Amniotic epithelial cell (primary cell): ENCODE results near the gene PACSIN1.

Source experiments
- DNase-seq: peaks from one replicate; pipeline ENCODE4 v3.0.0-alpha.2; 2010; ENCODE audit warnings: low read depth

Gene PACSIN1

DNA sequence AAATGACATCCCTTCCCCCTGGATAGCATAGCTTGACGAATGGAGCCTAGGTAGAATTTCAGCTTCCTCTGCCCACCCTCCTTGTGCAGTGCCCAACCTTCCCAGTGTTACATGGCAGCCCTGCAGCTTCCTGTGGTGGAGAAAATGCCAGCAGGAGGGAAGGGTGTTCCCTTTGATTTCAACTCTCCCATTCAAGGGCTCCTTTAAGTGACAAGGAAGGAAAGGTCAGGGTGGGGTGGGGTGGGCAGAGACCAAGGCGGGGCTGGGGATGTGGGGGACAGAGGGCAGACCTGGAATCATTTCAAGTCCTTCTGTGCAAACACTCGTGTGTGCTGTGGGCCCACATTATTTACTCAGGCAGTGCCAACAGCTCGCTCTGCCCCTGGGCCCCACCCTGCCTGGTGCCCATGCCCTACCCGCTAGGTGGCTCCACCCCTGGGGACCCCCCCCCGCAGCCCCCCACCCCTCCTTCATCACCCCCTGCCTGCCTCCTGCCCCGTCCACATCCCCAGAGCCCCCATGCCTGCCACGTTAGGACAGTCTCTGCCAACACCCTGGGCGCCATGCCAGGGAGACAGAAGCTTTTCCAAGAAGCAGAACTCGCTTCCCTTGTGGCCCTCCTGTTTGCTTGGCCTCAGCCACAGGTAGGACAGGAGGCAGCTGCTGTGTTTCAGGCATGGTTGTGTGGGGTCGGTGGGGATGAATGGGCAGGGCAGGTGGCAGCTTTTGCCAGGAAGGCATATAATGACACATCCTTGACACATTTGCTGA lies 80.9 kb downstream of the PACSIN1 start:
- no peak for DNase-seq

DNA sequence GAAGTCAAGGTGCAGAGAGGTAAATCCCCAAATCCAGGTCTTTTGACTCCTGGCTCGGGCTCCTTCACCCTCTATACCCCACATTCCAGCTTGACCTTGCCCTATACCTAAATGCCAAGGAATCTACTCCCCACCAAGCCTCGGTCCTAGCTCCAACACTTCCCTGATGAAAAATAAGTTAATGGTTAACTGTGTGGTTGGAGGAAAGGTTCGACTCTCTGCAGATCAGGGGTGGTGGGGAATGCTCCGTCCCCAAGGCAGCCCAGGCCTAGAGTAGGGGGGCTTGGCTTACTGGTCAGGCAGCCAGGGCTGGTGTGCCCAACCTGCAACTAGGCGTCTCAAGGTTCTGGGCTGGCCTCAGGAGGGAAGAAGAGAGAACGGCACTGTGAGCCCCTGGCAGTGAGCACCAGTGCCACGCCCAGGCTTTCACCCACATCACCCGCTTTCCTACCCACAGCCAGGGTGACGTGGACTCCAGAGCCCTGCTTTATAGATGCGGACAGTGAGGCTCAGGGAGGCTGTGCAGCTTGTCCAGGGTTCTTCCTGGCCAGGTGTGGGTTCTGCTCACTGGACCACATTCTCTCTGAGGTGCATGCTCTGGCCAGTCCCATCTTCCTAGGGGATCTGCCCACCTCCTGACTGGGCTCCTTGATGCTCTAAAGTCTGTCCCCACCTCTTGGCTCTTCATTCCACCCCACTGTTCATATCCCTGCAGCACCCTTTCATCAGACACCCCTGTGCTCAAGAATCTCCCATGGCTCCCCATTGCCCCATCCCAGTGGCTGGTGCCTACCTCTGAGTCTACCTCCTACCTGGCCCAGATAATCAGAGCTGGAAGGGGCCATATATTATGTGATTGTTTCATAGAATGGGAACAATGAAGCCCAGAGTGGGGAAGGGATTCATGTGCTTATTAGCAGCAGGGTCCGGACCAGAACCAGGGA lies 82.1 kb downstream of the PACSIN1 start:
- DNase-seq, result no peak

DNA sequence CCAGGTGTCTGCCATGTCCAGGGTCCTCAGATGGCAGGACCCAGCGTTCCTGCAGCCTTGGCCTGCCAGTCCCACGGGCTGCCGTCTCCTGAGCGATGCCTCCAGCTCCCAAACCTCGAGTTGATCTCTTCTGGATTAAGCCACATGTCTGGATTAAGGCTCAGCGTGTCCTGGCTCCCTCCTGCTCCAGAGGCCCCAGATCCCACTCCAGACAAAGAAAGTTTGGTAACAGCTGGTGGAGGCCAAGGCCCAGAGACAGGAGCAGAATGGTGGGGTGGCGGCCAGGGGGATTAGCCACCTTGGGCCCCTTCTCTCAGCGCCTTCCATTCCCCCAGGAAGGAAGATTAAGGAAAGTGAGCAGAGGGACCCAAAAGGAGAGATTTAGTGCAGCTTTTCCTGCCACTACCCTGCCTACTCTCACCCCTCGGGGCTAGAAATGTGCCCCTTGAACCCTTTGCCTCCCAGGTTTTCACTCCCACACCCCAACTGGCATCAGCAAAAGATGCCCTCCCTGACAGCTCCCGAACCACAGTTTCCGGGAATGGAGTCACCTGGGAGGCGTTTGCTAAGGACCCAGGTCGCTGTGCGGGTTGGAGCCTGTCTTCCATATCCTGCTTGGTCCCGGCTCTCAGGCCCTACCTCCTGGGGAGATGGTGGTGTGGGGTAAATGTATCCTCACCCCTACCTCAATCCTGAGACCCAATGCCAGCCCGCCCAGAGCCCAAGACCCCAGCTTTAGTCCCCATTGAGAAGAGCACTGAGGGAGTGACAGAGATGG lies 83.3 kb downstream of the PACSIN1 start:
- DNase-seq, result no peak

DNA sequence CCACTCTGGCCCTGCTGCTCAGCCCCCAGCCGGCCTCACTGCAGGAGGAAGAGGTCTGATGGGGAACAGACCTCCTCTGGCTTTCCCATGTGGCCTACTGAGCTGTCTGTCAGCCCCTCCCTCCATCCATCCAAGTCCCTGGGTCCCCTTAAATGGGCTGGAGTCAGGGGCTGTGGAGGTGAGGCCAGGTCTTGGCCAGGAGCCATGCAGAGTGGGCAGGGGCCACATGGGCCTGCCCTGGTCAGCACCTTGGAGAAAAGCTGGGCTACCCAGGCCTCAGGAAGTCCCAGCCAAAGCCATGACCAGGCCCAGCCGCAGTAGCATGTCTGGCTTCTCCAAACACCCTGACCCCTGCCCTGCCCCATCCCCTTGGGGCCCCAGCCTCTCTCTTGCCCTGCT lies 83.9 kb downstream of the PACSIN1 start:
- no peak for DNase-seq

DNA sequence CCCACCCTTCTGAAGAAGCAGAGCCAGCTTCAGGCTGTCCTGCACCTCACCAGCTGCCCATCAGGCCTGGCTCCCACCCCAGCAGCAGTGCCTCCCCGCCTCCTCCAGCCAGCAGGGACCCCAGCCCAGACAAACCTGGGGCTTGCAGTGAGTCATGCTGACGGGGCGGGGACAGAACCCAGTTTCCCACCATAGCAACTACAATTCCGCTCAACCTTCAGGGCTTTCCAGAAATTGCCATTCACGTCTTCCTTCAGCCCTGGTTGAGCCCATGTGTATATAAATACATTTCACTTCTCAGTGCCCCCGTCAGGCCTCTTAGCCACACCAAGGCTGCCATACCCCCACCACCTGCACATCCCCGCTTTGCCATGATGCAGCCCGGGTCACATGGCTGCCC lies 85.8 kb downstream of the PACSIN1 start:
- DNase-seq, result no peak

DNA sequence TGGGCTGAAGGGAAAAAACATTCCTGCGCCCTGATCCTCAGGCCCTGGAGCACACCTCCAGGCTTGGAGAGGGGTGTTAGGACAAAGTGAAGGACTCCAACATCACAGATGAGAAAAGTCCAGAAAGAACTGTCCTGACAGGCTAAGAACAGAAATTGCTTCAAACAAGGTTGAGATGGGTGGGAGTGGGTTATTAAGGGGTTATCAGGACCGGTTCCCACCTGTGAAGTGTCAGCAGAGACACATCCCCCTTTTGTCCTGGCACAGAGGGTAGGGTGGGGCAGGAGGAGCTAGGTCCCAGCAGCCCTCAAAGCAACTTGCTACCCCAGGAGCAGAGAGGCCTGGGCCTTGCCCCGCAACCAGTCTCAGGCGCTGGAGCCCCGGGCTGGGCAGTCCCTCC lies 86.7 kb downstream of the PACSIN1 start:
- no peak for DNase-seq

DNA sequence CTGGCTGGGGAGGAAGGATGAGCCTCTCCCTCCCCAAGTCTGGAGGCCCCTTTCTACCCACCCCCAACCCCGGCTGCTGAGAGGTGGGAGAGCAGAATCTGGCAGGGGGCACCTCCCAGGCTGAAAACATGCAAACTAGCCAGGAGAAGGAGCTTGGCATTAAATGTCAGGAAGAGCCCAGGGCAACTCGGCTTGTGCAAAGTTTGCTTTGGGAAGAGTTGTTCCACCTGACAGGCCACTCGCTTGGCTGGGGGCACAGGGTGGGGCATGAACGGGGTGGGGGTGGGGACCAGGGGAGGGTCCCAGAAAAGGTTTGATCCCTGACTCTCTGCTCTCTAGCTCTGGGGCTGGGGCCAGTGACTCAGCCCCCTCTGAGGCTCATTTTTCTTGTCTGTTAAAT lies 87.3 kb downstream of the PACSIN1 start:
- DNase-seq, result no peak

DNA sequence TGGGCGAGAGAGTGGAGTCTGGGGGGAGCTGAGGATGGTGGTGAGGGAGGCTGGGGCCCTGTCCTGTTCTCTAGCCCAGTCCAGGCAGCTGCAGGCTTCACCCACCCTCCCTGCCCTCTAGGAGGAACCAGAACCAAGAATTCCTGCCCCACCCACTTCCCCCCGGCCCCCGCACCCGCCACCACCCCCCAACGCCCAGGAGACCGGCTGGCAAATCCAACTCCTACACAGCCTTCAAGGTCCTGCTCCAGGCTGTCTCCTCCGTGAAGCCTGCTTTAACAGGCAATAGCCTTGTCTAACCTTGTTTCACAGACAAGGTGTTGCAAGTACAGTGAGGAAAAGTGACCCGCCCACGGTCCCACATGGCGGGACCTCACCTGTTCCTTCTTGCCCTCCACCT lies 87.9 kb downstream of the PACSIN1 start:
- DNase-seq, result no peak

DNA sequence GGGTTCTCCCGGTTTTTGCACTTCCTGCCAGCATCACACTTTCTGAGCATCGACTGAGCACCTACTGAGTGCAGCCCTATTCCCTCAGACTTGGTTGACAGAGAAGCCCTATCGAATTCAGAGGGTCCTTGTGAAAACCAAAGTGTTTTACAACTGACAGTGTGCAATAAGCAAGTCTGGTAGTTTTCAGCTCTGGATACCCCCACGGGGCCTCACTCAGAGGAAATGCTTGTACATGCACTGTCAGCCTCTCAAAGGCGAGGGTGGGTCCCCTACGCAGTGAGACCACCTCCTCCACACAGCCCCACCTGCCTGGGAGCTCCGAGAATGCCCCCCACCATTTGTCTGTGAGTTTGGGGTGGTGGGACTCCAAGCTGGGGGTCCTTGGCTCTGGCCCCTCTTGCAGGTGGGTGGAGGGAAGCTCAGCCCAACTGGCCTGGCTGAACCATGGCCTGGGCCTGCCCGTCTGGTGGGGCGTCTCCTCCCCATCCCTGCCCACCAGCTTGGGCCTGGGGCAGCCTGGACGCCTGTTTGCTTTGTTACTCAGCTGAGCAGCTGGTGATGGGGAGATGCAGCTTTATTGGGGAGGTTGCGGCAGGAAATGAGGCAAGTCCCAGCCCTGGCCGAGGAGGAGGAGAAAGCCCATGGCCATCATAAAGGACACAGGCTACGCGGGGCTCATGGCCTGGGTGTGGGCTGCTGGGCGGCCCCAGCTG lies 88.6 kb downstream of the PACSIN1 start:
- no peak for DNase-seq

DNA sequence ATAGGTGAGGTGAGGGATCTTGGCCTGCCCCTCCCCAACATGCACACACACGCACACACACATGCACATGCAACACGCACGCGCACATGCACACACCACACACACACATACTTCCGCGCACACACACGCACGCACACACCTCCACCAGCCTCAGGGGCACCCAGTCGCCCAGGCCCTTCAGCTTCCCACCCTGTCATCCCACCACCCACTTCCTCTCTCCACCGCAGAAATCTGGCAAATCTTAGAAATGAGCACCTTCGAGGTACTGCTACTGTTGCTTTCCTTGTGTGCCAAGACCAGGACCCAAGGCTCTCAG lies 89.1 kb downstream of the PACSIN1 start:
- no peak for DNase-seq

DNA sequence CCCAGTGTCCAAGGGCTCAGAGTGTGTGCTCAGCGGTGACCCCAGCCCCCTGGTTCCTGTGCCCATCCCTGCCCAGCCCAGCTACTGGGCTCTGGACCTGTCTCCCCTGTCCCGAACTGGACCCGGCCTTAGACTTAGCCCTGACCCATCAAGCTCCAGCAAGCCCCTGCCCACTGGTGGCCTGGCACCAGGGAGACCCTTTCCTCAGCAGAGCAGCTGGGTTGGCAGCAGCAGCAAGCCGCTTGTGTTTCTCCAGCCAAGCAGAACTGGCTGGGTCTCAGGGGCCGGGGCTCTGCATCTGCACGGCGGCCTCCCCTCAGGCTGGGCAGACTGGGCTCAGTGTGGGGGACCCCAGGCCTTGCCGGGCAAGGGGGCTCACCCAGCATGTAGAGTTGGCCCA lies 89.5 kb downstream of the PACSIN1 start:
- DNase-seq, result no peak

DNA sequence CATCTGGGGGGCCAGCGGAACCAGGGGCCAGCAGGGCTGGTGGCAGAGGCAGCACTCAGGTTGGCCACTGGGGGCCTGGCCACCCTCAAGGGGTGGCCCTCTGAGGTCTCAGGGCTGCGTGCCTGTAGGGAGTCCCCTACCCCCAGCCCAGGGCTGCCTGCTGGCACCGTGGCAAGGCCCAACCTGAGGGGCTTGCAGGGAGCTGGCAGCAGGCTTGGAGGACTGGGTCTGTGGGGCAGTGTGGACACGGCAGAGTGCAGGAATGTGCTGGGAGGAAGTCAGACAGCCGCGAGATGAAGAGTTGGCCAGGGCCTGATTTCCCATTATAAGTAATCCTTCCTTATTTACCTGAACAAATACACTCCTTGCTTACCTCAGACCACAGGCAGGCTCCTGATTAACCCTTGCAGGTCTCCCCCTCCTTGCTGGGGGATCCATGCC lies 90.2 kb downstream of the PACSIN1 start, which contains the start of gene SPDEF:
TSS of gene SPDEF (minus strand) at position 299 of the 441 bp plus-strand sequence. CDS start 11,874 bp downstream, outside the sequence.
- no peak for DNase-seq

DNA sequence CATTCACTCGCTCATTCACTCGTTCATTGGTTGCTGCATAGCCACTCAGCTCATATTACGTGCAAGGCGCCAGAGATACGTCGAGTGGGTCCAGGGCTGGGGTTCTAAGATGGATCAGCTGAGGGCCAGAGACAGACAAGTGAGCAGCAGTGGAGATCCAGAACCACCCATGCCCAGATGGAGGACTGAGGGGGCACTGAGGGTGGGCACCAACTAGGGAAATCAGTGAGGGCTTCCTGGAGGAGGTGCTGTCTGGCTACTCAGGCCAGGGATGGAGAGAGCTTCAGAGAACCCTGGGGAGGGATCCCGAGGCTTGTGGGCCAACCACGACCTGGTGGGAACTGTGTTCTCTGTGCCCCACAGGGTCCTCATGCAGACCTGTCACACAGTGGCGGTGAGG lies 90.6 kb downstream of the PACSIN1 start:
- DNase-seq, result no peak

DNA sequence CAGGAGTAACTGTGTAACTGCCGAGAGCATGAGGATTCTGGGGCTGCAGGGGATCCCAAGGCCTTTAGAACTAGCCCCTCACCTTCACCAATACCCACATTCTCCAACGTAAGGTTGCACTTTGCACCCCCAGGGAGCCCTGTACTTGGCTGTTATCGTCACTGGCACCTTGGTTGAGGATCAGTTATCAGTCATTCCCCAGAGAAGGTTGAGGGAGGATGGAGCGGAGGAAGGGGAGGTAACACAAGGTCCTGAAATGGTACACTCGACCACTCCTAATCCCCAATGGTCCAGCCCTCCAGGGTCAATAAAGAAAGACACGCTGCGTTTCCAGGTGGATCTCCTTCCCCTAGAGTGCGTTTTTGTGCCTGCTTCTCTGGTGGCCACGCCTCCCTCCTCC lies 91.4 kb downstream of the PACSIN1 start:
- no peak for DNase-seq

DNA sequence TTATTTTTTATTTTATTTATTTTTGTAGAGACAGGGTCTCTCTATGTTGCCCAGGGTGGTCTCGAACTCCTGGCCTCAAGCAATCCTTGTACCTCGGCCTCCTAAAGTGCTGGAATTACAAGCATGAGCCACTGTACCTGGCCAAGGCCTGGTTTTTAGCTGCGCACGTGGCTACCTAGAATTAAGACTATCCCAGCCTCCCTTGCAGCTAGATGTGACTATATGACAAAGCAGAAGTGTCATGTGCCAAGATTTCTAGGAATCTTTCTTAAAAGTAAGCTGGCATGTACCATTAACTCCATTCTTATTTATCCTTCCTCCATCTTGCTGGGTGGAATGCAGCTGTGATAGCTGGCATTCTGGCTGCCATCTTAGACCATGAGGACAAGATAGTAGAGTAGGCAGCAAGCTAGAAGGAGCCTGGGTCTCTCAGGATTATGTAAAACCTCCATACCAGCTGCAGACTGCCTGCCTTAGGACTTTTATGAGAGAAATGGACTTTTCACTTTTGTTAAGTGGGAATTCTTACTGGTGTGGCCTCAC lies 92.4 kb downstream of the PACSIN1 start:
- no peak for DNase-seq

DNA sequence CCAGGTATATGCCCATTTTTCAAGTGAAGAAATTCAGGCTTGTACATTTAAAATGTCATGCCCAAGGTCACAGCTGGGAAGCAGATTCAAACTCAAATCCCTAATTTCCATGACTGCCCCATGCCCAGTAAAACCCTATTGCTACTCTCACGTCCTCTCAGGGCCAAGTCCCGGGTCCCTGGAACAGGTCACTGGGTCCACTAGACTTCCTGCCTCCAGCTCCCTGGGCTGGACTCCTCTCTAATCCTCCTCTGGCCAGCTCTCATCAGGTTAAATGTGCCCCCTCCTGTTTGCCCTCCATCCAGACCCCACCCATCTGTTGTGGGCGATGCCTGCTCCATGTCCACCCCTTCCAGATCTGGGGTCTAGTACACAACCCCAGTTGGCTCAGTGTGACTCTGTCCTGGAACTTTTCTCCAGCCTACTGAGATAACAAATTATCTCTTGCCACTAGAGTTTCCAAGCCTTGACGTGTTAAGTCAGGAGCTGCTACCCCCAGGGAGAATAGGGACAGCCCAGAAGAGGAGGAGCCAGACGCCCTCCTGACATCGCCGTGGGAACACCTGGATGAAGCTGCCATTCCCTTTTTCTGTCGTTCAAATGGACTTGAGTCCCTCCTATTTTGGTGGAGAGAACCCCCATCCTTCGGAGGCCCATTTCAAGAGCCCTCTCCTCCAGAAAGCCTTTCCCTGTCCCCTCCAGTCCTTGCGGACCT lies 93.9 kb downstream of the PACSIN1 start:
- DNase-seq, result no peak

DNA sequence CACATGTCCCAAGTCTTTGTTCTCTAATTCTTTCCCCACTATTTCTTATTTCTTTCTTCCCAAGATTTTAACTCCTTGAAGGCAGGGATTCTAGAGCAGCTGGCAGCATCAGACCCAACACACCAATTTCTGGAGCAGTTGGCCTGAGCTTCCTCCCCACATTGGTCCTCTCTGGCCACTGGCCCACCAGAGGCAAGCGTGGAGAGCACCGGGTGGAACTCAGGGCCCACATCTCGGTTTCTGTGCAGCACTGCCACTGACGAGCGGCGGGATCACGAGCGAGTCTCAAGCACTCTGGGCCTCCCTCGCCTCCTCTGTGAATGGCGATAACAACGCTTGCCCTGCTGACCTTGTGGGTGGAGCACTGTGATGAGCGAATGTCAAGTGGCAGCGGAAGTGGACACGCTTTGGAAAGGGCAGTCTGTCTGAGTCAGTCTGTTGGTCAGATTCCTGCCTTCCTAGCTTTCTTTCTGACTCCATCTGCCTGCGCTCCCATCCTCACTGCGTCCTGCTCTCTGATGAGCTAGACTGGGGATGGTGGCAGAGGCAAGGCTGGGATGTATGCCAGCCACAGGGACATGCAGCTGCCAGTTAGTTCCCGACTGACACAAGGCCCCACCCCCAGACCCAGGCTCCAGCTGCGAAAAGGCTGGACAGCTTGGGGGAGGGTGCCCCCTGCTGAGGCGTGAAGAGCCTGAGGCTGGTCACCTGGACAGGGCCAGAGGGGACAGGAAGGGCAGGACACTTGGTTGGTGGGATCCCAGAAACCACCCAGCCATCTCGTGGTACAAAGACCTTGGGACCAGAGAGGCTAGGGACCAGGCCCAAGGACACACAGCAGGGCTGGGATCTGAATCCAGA lies 94.7 kb downstream of the PACSIN1 start:
- peak; percentile 72 for DNase-seq

DNA sequence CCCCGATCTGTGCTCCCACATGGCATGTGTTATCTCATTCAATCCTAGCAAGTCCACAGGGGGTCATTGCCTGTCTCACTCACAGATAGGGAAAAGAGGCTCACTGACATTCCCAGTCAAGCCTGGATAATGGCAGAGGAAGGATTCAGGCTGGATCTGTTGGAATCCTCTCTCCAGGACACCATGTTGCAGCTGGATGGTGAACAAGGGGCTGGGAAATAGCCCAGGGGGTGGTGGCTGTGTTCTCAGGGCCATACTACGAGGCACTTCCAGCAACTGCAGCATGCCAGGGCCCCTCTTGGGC lies 95.3 kb downstream of the PACSIN1 start:
- DNase-seq, result no peak

DNA sequence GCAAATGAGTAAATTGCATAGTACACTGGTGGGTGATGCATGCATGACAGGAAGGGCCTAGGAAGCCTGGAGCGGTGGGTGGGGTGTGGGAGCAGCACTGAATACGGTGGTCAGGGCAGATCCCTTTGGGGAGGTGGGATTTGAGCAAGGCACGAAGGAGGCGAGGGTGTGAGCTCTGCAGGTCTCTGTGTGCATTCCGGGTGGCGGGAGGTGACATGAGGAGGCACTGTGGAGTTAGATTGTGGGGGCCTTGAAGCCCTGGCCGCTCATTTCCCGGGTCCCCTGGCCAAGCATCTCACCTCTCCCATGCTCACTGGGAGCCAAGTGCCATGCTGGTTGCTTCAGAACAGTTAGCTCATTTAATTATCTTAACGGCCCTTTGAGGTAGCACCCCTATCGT lies 96.5 kb downstream of the PACSIN1 start:
- no peak for DNase-seq

DNA sequence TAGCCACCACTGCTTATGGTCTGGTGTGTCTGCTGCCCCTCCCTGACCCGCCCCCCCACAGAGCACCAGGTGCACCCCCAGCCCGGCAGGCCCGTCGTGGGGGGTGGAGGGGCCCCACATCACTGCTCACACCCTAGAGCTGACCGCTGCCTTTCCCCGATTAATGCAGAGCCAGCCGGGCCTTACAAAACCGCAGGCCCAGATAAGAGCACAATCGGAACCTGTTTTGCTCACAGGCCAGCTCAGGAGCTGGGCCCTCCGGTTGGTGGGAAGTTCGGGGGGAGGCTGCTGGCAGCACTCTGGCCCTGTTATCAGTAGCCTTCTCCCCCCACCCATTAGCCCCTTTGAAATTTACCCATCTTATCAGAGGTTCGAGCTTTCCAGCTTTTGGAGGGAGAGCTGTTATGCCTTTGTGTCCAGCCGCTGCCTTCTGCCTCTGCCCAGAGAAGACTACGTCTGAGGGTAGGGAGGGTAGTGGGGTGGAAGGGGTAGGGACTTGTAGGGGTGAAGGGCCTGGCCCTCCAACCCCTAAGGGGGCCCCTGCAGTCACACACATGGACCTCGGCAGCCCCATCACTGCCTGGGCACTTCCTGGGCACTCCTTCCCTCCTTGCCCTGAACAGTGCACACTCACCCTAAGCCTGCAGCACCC lies 97.1 kb downstream of the PACSIN1 start:
- DNase-seq, result peak; percentile 56
